H9 (cell line): ENCODE measurements around the gene CCDC28A. TPM values are rescaled to one million over a fixed set of nuclear protein-coding genes. Genes with fewer than 3 reads are reported as not detected.

Experiments
- DNase-seq: peaks from one replicate; pipeline ENCODE4 v3.0.0-alpha.2; 2017
- H2AFZ ChIP-seq: one replicate; pipeline ENCODE4 v1.6.1; 2013; ENCODE audit warnings: mild to moderate bottlenecking, low read length, control low read depth, moderate library complexity
- H2AK5ac ChIP-seq: 2 replicates; pipeline ENCODE4 v1.6.1; 2013; ENCODE audit warnings: low read length, control low read depth, mixed read lengths; ENCODE audit not compliant: insufficient read length
- H2BK120ac ChIP-seq: one replicate; pipeline ENCODE4 v1.6.1; 2013; ENCODE audit warnings: low read depth, mild to moderate bottlenecking, low read length, control low read depth, inconsistent platforms; ENCODE audit not compliant: poor library complexity, severe bottlenecking
- H2BK12ac ChIP-seq: 2 replicates; pipeline ENCODE4 v1.6.1; 2013; ENCODE audit warnings: low read length, control low read depth, mixed read lengths, low read depth; ENCODE audit not compliant: insufficient read length
- H2BK15ac ChIP-seq: 2 replicates; pipeline ENCODE4 v1.6.1; 2013; ENCODE audit warnings: low read depth, low read length, control low read depth
- H2BK20ac ChIP-seq: one replicate; pipeline ENCODE4 v1.6.1; 2013; ENCODE audit warnings: low read depth, mild to moderate bottlenecking, low read length, control low read depth, inconsistent platforms; ENCODE audit not compliant: poor library complexity, severe bottlenecking
- H2BK5ac ChIP-seq: 2 replicates; pipeline ENCODE4 v1.6.1; 2013; ENCODE audit warnings: low read length, control low read depth, mixed read lengths; ENCODE audit not compliant: insufficient read length
- H3K14ac ChIP-seq: 2 replicates; pipeline ENCODE4 v1.6.1; 2013; ENCODE audit warnings: low read length, control low read depth; ENCODE audit not compliant: insufficient read depth
- H3K18ac ChIP-seq: 2 replicates; pipeline ENCODE4 v1.6.1; 2013; ENCODE audit warnings: low read depth, mild to moderate bottlenecking, mixed read lengths, low read length, control low read depth; ENCODE audit not compliant: insufficient read length
- H3K23ac ChIP-seq: 2 replicates; pipeline ENCODE4 v1.6.1; 2013; ENCODE audit warnings: low read length, control low read depth, mixed read lengths, low read depth; ENCODE audit not compliant: insufficient read length
- H3K23me2 ChIP-seq: 2 replicates; pipeline ENCODE4 v1.6.1; 2013; ENCODE audit warnings: low read depth, mild to moderate bottlenecking, mixed read lengths, low read length, control low read depth; ENCODE audit not compliant: insufficient read length, poor library complexity, severe bottlenecking
- H3K27ac ChIP-seq: 2 replicates; pipeline ENCODE4 v1.5.1; 2013; ENCODE audit warnings: low read length, control low read depth, mixed read lengths, low read depth; ENCODE audit not compliant: insufficient read length
- H3K27me3 ChIP-seq: 2 replicates; pipeline ENCODE4 v1.6.1; 2013; ENCODE audit warnings: low read length, control low read depth, inconsistent platforms; ENCODE audit not compliant: insufficient read depth
- H3K4ac ChIP-seq: 2 replicates; pipeline ENCODE4 v1.6.1; 2013; ENCODE audit warnings: low read depth, mild to moderate bottlenecking, control low read depth, inconsistent platforms, low read length, moderate library complexity
- H3K4me1 ChIP-seq: 2 replicates; pipeline ENCODE4 v1.6.1; 2013; ENCODE audit warnings: low read length, control low read depth, inconsistent platforms; ENCODE audit not compliant: insufficient read depth
- H3K4me2 ChIP-seq: 2 replicates; pipeline ENCODE4 v1.6.1; 2013; ENCODE audit warnings: low read length, control low read depth, mixed read lengths; ENCODE audit not compliant: insufficient read length, insufficient read depth
- H3K56ac ChIP-seq: 2 replicates; pipeline ENCODE4 v1.6.1; 2013; ENCODE audit warnings: low read depth, mild to moderate bottlenecking, mixed read lengths, low read length, control low read depth; ENCODE audit not compliant: insufficient read length
- H3K79me1 ChIP-seq: 2 replicates; pipeline ENCODE4 v1.6.1; 2013; ENCODE audit warnings: low read depth, mild to moderate bottlenecking, moderate library complexity, low read length, control low read depth, inconsistent platforms; ENCODE audit not compliant: insufficient read depth, poor library complexity, severe bottlenecking
- H3K79me2 ChIP-seq: 2 replicates; pipeline ENCODE4 v1.6.1; 2013; ENCODE audit warnings: low read length, control low read depth, inconsistent platforms; ENCODE audit not compliant: insufficient read depth
- H3K9ac ChIP-seq: 2 replicates; pipeline ENCODE4 v1.6.1; 2013; ENCODE audit warnings: low read length, control low read depth, mixed read lengths; ENCODE audit not compliant: insufficient read length; ENCODE audit errors: extremely low read depth
- H3K9me3 ChIP-seq: one replicate; pipeline ENCODE4 v1.6.1; 2013; ENCODE audit warnings: low read depth, low read length, inconsistent platforms; ENCODE audit not compliant: control insufficient read depth
- H3T11ph ChIP-seq: one replicate; pipeline ENCODE4 v1.6.1; 2013; ENCODE audit warnings: mild to moderate bottlenecking, low read length, control low read depth, inconsistent platforms
- H4K20me1 ChIP-seq: one replicate; pipeline ENCODE4 v1.6.1; 2013; ENCODE audit not compliant: control insufficient read depth, insufficient read length, insufficient read depth
- H4K5ac ChIP-seq: 2 replicates; pipeline ENCODE4 v1.6.1; 2013; ENCODE audit warnings: low read depth, mild to moderate bottlenecking, mixed read lengths, low read length, control low read depth; ENCODE audit not compliant: insufficient read length
- H4K8ac ChIP-seq: replicated peaks from 2 replicates; pipeline ENCODE4 v1.6.1; 2013; ENCODE audit warnings: low read length, control low read depth, mixed read lengths, low read depth; ENCODE audit not compliant: insufficient read length
- H4K91ac ChIP-seq: 2 replicates; pipeline ENCODE4 v1.6.1; 2013; ENCODE audit warnings: low read depth, mild to moderate bottlenecking, moderate library complexity, mixed read lengths, low read length, control low read depth; ENCODE audit not compliant: insufficient read length
- H3K27ac Mint-ChIP-seq, 3 experiments: 2 replicates in 2 of 3; 3 replicates in 1 of 3; pipeline ENCODE4 v1.8.0; 2020 to 2021; ENCODE audit warnings: mixed read lengths in 3 of 3, mild to moderate bottlenecking in 1 of 3, moderate library complexity in 1 of 3
- H3K27me3 Mint-ChIP-seq: 2 replicates; pipeline ENCODE4 v1.8.0; 2021; ENCODE audit warnings: low read depth, mild to moderate bottlenecking, moderate library complexity, mixed read lengths
- H3K36me3 Mint-ChIP-seq, 3 experiments: 2 replicates in 2 of 3; 3 replicates in 1 of 3; pipeline ENCODE4 v1.8.0; 2020 to 2021; ENCODE audit warnings: low read depth in 3 of 3, mixed read lengths in 3 of 3; ENCODE audit not compliant: insufficient read depth in 1 of 3
- H3K4me1 Mint-ChIP-seq, 2 experiments: 2 replicates each; pipeline ENCODE4 v1.8.0; 2020; ENCODE audit warnings: mixed read lengths in 2 of 2
- H3K4me3 Mint-ChIP-seq, 2 experiments: 2 replicates in 1 of 2; 3 replicates in 1 of 2; pipeline ENCODE4 v1.8.0; 2020 to 2021; ENCODE audit warnings: mild to moderate bottlenecking in 2 of 2, mixed read lengths in 2 of 2, moderate library complexity in 1 of 2
- H3K9me3 Mint-ChIP-seq, 2 experiments: 2 replicates in 1 of 2; 3 replicates in 1 of 2; pipeline ENCODE4 v1.8.0; 2020; ENCODE audit warnings: mild to moderate bottlenecking in 2 of 2, mixed read lengths in 2 of 2, moderate library complexity in 1 of 2
- CTCF ChIP-seq: fragments of 200-600 bp; sonication (generic); conservative IDR thresholded peaks from 3 replicates; pipeline ENCODE4 v1.8.0; 2021; ENCODE audit warnings: antibody characterized with exemption, mild to moderate bottlenecking
- WGBS: extraction: QIAGEN DNeasy Blood & Tissue Kit; methylation state at CpG from one replicate; pipeline ENCODE4 v1.1.7; 2013; ENCODE audit warnings: missing lambda C conversion rate, low lambda C conversion rate, mixed read lengths; ENCODE audit not compliant: insufficient read length; ENCODE audit errors: extremely low coverage; 5-methylcytosine and 5-hydroxymethylcytosine counted together
- total RNA-seq: library from RNA; stranded (reverse); gene quantifications from 2 replicates; pipeline ENCODE4 v1.2.1, GENCODE V29; 2021

The CCDC28A gene
- total RNA-seq, 1 experiment from 2014 or later = 12.9 TPM

- no peak overlapping the region for H4K8ac ChIP-seq
- H4K20me1 ChIP-seq = no peaks in the 10 kb centered on the region
- peak; percentile 40 for DNase-seq
- no peak overlapping the region for H3K56ac ChIP-seq
- H2BK5ac ChIP-seq = no peak overlapping the region
- H3K27me3 ChIP-seq = no peaks in the 10 kb centered on the region
- no CpG with 5 or more reads among the region's 4 CpGs for WGBS
- no peak overlapping the region for H2BK20ac ChIP-seq
- H2BK15ac ChIP-seq = no peak overlapping the region
- no peaks in the 10 kb centered on the region for H3K23me2 ChIP-seq
- H3K79me1 ChIP-seq = no peaks in the 10 kb centered on the region
- no peak overlapping the region for H3T11ph ChIP-seq
- H3K79me2 ChIP-seq = no peaks in the 10 kb centered on the region
- no peak overlapping the region for H3K27ac Mint-ChIP-seq
- H3K27me3 Mint-ChIP-seq = no peaks in the 10 kb centered on the region
- H2AK5ac ChIP-seq = no peak overlapping the region
- no peaks in the 10 kb centered on the region for H3K9me3 ChIP-seq
- no peaks in the 10 kb centered on the region; a peak in 2 of 5 replicates for H3K9me3 Mint-ChIP-seq
- H3K4me1 ChIP-seq = no peaks in the 10 kb centered on the region
- H3K4me1 Mint-ChIP-seq = peaks cover 2 to 4% of the 10 kb centered on the region in 2 experiments; a peak in 3 of 4 replicates
- no peak overlapping the region for H4K91ac ChIP-seq
- H3K9ac ChIP-seq = no peak overlapping the region
- no peaks in the 10 kb centered on the region for H3K36me3 Mint-ChIP-seq
- no peak overlapping the region for H4K5ac ChIP-seq
- no peak overlapping the region for H3K14ac ChIP-seq
- H3K18ac ChIP-seq = no peak overlapping the region
- no peak overlapping the region for H2BK120ac ChIP-seq
- H3K23ac ChIP-seq = no peak overlapping the region
- no peak overlapping the region for H3K27ac ChIP-seq
- TF ChIP-seq CTCF = peak; percentile 73
- no peak overlapping the region for H3K4me2 ChIP-seq
- H2AFZ ChIP-seq = no peak overlapping the region
- no peak overlapping the region for H2BK12ac ChIP-seq
- no peak overlapping the region for H3K4me3 Mint-ChIP-seq
- no peak overlapping the region for H3K4ac ChIP-seq
Measured at GRCh38 chr6:138752017-138752416, 21.6 kb upstream of the CCDC28A start.
